Astrocyte of the cerebellum (primary cell): Measurements from ENCODE around the gene SMIM44.
"Not testable (repeated sequence)": the region's sequence is repeated elsewhere in the genome, so short reads cannot be mapped to it uniquely, and the experiment has no call there.

Experiments
- DNase-seq: peaks from one replicate; pipeline ENCODE4 v3.0.0-alpha.2; 2011; ENCODE audit warnings: low read depth
- H3K4me3 ChIP-seq: 2 replicates; pipeline ENCODE4 v1.5.1; 2011; ENCODE audit warnings: mild to moderate bottlenecking, low read depth, low read length, moderate library complexity
- CTCF ChIP-seq: IDR thresholded peaks from 2 replicates; pipeline ENCODE4 v1.5.1; 2012; ENCODE audit warnings: low read length, low read depth, moderate library complexity, mild to moderate bottlenecking; ENCODE audit errors: missing control alignments
- in situ Hi-C: cut with HindIII; loops from 2 replicates; pipeline ENCODE4 v1.10.0; 2017; ENCODE audit warnings: low sequenced_read_pairs

SMIM44 gene

GRCh38 chr19:3457528-3458228 lies 25.6 kb downstream of the SMIM44 start:
- no peak for TF ChIP-seq CTCF
- in situ Hi-C loops: no loop called here
- no peak overlapping the region for H3K4me3 ChIP-seq
- no peak for DNase-seq

GRCh38 chr19:3456925-3457527 lies 26.2 kb downstream of the SMIM44 start:
- TF ChIP-seq CTCF: no peak
- no peak for DNase-seq
- in situ Hi-C loops: no loop called here
- no peak overlapping the region for H3K4me3 ChIP-seq

GRCh38 chr19:3455960-3456601 lies 27.2 kb downstream of the SMIM44 start:
- H3K4me3 ChIP-seq: no peak overlapping the region
- in situ Hi-C loops: no loop called here
- DNase-seq: no peak
- no peak for TF ChIP-seq CTCF

- DNase-seq: no peak
- H3K4me3 ChIP-seq: no peak overlapping the region
- TF ChIP-seq CTCF: no peak
- in situ Hi-C loops: no loop called here
Measured at GRCh38 chr19:3455393-3455955, 27.8 kb downstream of the SMIM44 start.

GRCh38 chr19:3454656-3455392 lies 28.4 kb downstream of the SMIM44 start:
- no peak for DNase-seq
- in situ Hi-C loops: no loop called here
- TF ChIP-seq CTCF: no peak
- no peak overlapping the region for H3K4me3 ChIP-seq

GRCh38 chr19:3453840-3454239 lies 29.4 kb downstream of the SMIM44 start:
- TF ChIP-seq CTCF: no peak
- in situ Hi-C loops: no loop called here
- no peak for DNase-seq
- no peak overlapping the region for H3K4me3 ChIP-seq

- DNase-seq, in situ Hi-C loops, H3K4me3 ChIP-seq: not testable (repeated sequence)
Measured at GRCh38 chr19:3452942-3453214, 30.4 kb downstream of the SMIM44 start.
